HG02642 (cell line): ENCODE measurements around the gene MIS12.

ENCODE experiments used
- ATAC-seq: cut with Tn5 transposase; IDR thresholded peaks from one replicate; pipeline ENCODE4 v1.9.1; 2021; ENCODE audit warnings: mild to moderate bottlenecking; ENCODE audit not compliant: unreplicated experiment, poor library complexity

The MIS12 gene, protein sequence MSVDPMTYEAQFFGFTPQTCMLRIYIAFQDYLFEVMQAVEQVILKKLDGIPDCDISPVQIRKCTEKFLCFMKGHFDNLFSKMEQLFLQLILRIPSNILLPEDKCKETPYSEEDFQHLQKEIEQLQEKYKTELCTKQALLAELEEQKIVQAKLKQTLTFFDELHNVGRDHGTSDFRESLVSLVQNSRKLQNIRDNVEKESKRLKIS

GRCh38 chr17:5486206-5487124 is at the start of gene MIS12:
Gene MIS12, plus strand, starts transcription at chr17:5486566. Its CDS starts 2,297 bp downstream, at chr17:5488863.
- ATAC-seq = peak; percentile 86

- ATAC-seq = no peak
Observed at GRCh38 chr17:5437721-5438317, 48.5 kb upstream of the MIS12 start.

DNA sequence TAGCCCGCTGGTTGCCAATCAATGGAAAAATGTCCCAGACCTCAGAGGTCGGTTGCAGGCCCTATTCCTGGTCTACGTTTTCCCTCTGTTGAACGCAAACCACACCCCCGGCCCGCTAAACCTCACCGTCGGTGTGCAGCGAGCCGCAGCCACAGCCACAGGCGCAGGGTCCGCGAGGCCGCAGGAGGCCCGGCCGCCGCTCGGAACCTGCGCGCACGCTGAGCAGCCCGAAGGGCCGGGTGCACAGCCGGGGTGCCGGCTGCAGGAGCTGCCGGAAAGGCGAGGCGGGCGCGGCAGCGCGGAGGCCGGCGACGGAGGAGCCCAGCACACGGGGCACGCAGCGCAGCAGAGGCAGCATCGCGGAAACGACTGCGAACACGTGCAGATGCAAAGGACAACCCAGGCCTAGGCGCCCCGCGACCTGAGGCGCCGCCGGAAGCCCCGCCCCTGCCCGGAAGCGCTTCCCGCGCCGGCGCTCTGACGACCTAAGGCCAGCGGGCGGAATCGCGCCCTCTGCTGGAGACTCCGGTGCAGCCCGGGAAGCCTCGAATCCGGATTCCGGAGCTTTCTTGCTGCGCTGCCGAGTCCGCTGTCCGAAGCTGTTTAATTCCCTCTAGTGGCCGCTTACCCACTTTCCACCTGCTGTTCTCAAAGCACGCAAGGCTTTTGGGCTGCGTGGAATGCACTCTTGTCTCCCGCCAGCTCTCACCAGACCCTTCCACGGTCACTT is 47.5 kb upstream of the MIS12 start, which contains the start of gene C1QBP:
TSS of gene C1QBP (minus strand) at position 440 of the 730 bp plus-strand sequence. CDS start at position 358, 82 bp downstream.
- ATAC-seq = peak; percentile 88

DNA sequence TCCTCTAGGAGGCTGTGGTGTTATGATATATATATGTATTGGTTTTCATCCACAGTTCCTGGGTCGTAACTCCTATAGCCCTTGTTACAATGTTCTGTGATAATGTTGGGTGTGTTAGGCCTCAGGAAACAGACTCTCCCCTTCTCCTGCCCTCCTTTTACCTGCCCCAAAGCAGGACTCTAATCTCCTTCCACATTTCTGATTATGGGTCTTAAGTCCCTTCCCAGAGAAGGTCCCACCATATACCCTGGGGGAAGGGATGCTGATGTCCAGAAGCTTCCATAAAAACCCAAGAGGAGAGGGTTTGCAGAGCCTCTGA is 47.0 kb upstream of the MIS12 start:
- ATAC-seq = no peak

DNA sequence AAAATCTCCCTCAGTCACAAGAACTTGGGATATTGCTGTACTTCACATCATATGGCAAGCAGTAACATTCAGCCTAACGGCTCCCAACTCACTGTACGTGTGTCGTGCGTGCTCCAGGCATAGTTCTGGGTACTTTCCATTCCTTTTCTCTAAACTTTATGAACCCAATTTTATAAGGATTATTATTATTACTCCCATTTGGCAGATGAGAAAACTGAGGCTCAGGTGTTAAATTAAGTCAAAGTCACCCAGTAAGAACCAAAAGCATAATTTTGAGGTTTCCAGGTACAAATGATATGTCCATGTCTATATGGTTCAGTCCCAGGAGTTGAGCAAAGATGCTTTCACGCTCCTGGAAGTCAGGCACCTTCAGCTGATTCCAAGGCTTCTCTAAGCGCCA is 42.6 kb upstream of the MIS12 start:
- no peak for ATAC-seq

DNA sequence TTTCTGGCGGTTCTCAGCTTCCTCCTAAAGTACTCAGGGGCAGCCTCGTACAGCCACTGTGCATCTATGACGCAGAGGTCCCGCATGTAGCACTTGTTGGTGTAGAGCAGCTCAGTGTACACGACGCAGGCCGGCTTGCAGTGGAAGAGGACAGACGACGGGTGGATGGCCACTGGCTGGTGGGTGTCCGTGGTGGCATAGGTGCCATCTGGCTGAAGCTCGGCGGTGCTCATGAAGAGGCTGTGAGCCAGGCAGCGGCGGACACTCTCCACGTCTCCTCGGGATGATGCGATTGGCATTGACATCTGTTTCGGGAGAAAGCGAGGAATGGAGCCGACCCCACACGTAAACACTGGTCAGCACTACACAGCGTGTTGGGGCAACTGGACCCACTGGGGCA is 42.2 kb upstream of the MIS12 start:
- no peak for ATAC-seq

DNA sequence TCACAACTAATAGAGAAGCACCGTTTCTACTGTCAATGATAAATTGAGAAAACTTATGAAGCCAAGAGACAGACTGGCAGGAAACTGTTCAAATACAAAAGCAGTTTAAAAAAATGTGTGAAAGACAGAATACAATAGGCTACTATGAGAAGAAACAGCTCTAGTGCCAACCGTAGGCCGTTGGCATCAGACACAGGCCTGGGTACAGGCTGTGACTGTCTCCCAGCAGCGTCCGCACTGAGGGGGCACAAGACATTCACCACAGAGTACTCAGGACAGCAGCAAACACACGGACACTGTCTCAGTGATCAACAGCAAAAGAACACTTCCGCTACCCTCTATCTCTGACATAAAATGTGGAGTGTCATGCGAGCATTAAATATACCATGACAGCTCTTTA is 39.6 kb upstream of the MIS12 start:
- no peak for ATAC-seq

DNA sequence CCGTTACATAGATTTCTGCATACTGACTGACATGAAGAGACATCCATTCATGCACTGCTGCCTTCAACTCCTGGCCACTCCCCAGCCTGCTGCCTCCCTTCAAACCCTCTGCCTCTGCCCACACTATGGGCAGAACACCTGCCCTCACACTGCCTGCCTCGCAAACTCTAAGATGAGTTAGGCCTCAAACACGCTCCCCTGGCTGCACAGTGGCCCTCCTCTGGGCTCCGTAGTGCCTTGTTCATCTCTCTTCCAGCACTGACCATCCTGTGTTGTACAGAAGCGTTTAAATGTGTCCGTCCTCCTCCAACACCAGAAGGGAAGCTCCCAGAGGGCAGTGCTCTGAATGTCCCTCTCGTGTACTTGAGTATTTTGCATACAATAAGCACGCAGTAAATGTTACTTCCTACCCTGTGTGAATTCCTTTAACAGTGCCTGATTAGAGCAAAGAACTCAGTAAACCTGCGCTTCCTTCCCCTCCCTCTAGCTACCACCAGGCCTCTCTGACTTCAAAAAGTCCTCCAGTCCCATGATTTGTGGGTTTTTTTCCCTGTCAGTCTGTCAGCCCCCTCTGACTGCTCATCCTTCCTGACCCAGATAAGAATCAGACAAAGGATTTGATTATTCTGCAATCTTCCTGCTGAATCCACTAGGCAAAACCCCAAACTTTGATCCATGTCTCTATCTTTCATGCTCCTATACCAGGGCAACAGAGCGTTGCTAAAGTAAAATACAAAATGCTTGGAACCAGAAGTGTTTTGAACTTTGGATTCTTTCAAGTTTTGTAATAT is 21.5 kb upstream of the MIS12 start:
- no peak for ATAC-seq

- no peak for ATAC-seq
Observed at GRCh38 chr17:5466295-5466694, 20.1 kb upstream of the MIS12 start.

DNA sequence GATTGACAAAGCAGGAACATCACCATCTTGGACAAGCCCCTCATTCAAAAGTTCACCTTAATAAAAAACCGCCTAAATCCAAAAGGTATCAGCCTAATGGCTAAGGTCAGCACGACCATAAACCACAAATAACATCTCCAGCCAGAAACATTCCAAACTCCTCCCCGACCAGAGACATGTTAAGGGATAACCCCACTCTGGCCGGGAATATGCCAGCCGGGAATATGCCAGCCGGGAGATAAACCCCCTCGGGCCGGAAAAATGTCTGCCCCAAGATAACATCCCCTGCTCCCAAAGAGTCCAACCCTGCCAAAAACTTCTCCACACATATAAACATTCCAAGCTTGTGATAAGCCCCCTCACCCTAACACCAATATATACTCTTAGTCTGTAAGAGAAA is 18.9 kb upstream of the MIS12 start:
- ATAC-seq = no peak

DNA sequence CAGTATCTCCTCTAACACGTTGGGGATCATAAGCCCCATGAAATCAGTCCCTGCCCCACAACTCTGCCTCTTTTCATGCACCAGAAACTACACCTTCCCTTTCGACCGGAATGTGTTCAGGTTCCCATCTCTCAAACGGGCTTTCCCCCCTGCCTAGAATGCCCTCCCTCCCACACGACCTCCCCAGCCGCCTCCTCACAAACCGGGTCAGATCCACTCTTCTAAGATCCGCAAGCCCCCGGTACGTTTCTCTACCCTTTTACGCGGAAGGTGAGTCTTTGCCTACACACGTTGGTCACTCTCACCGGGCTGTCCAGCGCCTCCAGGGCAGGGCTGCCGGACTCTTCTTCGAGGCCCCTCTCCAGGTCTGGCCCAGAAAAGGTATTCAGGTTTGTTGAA is 18.3 kb upstream of the MIS12 start:
- ATAC-seq = peak; percentile 12

GRCh38 chr17:5472511-5472910 is 13.9 kb upstream of the MIS12 start:
- no peak for ATAC-seq

- ATAC-seq = no peak
Observed at GRCh38 chr17:5473906-5474305, 12.5 kb upstream of the MIS12 start.

DNA sequence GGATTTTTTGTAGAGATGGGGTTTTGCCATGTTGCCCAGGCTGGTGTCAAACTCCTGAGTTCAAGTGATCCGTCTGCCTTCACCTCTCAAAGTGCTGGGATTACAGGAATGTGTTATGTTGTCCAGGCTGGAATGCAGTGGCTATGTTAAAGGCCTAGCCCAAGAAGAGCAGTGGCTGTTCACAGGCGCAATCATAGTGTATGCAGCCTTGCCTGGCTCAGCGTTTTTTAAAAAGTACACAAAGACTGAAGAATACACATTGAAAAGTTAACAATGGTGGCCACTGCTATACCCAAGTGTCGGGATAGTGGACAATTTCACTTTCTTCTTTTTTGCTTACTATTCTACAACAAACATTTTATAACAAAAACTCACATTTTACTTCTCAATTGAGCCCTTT is 7.4 kb upstream of the MIS12 start:
- no peak for ATAC-seq

DNA sequence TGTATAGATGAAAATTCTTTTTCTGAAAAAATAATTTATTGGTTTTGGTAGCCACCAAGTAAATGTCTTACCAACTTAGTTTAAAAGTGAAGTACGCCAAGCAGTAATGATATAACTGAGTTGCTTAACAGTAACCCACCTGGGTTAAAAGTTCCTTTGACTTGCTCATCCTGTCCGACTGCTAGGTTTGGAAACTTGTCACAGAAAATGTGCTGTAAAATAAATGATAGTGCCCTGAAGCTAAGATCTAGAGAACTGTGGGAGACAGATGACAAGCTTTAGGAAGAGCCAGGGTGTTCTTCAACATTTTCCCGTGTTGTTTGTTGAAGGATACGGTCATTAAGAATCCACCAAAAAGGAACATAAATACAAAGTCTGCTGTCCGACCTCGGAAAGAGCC is 5.4 kb upstream of the MIS12 start:
- ATAC-seq = no peak

DNA sequence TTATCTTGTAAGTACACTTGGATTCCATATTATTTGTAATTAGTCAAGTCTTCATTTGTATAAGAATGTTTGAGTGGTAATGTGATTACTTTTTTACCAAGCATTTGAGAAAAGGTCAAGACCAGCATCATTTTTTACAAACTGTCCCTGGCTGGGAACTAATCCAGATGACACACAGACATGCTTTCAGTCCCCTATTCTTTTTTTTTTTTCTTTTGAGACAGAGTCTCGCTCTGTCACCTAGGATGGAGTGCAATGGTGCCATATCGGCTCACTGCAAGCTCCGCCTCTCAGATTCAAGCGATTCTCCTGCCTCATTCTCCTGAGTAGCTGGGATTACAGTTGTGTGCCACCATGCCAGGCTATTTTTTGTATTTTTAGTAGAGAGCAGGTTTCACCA is 4.9 kb upstream of the MIS12 start:
- no peak for ATAC-seq

DNA sequence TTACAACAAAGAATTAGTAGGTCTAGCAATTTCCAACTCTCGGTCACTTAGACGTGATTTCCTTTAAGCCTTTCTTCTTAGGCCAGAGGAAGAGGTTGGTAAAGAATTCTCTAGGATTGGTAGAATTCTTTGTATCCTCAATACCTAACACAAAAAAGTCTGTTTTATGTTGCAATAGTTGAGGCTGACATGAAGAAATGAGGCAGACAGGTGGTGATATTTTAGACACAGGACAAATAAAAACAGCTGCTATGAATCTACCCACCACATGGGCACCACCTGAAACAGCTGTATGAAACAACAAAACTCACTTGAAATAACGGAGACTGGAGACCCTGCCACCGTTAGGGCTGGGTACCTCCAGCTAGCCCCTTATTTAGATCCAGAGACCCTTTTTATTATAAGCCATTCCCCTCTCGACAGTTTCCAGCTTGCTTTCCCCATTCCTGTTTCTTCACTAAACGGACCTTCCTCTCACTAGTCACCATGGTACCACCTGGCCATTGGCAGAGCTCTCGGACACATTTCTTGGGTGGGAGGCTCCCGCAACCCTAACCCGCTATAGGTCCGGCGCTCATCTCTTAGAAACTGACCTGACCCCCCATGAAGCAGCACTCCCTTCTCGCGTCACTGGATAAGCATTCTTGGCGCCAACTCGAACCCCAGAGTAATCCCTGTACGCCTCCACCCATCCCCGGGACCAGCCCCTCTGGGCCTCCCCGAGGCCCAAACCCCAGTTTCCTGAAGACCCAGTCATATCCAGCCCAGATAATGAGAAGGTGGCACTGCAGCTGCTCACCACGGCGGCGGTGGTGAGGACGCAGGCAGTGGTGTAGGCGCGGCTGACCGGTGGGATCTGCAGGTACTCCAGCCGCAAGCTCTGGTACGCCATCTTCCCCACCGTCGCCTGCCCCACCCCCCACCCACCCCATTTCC is 828 bp upstream of the MIS12 start, which contains the start of gene DERL2:
TSS of gene DERL2 (minus strand) at position 909 of the 936 bp plus-strand sequence. CDS start at position 892, 17 bp downstream.
- peak; percentile 19 for ATAC-seq

DNA sequence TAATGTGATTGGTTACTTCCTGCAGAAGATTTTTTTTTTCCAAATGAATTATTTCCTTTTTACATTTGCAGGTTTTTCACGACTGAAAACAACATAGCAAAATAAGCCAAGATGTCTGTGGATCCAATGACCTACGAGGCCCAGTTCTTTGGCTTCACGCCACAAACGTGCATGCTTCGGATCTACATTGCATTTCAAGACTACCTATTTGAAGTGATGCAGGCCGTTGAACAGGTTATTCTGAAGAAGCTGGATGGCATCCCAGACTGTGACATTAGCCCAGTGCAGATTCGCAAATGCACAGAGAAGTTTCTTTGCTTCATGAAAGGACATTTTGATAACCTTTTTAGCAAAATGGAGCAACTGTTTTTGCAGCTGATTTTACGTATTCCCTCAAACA is 2.4 kb downstream of the MIS12 start:
- no peak for ATAC-seq

DNA sequence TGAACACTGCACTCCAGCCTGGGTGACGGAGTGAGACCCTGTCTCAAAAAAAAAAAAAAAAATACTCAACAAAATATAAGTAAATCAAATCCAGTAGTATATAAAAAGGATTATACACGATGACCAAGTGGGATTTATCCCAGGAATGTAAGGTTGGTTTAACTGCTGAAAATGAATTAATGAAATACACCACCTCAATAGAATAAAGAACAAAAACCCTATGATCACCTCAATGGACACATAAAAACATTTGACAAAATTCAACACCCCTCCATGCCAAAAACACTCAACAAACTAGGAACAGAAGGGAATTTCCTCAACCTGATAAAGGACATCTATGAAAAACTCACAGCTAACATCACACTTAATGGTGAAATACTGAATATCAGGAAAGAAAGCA is 6.6 kb downstream of the MIS12 start:
- ATAC-seq = no peak
